ENCODE data around the gene GABARAP. TPM values are rescaled to one million over a fixed set of nuclear protein-coding genes. Genes with fewer than 3 reads are reported as not detected.
A peak's percentile ranks its signal among the peaks of the same experiment; 100 is the strongest.

The GABARAP gene
- total RNA-seq, 1 experiment from 2014 or later: 595 TPM

GRCh38 chr17:7207120-7208001 lies 34.9 kb downstream of the GABARAP start:
- DNase-seq (ENCODE audit: low read depth): no peak

- no peak for DNase-seq (ENCODE audit: low read depth)
Measured at GRCh38 chr17:7205561-7205960, 36.7 kb downstream of the GABARAP start.

GRCh38 chr17:7204828-7205461 lies 37.3 kb downstream of the GABARAP start:
- DNase-seq (ENCODE audit: low read depth): no peak

GRCh38 chr17:7204336-7204735 lies 37.9 kb downstream of the GABARAP start:
- DNase-seq (ENCODE audit: low read depth): no peak

- no peak for DNase-seq (ENCODE audit: low read depth)
Measured at GRCh38 chr17:7203391-7203790, 38.9 kb downstream of the GABARAP start.

GRCh38 chr17:7196651-7197401 lies 45.4 kb downstream of the GABARAP start:
- DNase-seq (ENCODE audit: low read depth): no peak

- no peak for DNase-seq (ENCODE audit: low read depth)
Measured at GRCh38 chr17:7195971-7196370, 46.3 kb downstream of the GABARAP start.

GRCh38 chr17:7192271-7192937 lies 49.8 kb downstream of the GABARAP start:
- no peak for DNase-seq (ENCODE audit: low read depth)

GRCh38 chr17:7191571-7192270 lies 50.5 kb downstream of the GABARAP start:
- peak; percentile 38 for DNase-seq (ENCODE audit: low read depth)

- DNase-seq (ENCODE audit: low read depth): no peak
Measured at GRCh38 chr17:7191069-7191468, 51.2 kb downstream of the GABARAP start.

GRCh38 chr17:7190276-7190917 lies 51.9 kb downstream of the GABARAP start:
- DNase-seq (ENCODE audit: low read depth): no peak

Other genes starting within 250 kb of the GABARAP start
- not detected in 2 replicates for gene ALOX12, start 246.4 kb downstream of the GABARAP start, total RNA-seq (2014; rRNA removed; shearing (Covaris generic))
- 262 and 391 TPM in 2 replicates for gene RNASEK, start 229.8 kb downstream of the GABARAP start, total RNA-seq (2014; rRNA removed; shearing (Covaris generic))
- not detected in 2 replicates for gene BCL6B, start 219.4 kb downstream of the GABARAP start, total RNA-seq (2014; rRNA removed; shearing (Covaris generic))
- 0.30 and 0.54 TPM in 2 replicates for gene SLC16A13, start 206.4 kb downstream of the GABARAP start, total RNA-seq (2014; rRNA removed; shearing (Covaris generic))
- not detected in 2 replicates for gene SLC16A11, start 198.4 kb downstream of the GABARAP start, total RNA-seq (2014; rRNA removed; shearing (Covaris generic))
- not detected in 2 replicates for gene CLEC10A, start 162.2 kb downstream of the GABARAP start, total RNA-seq (2014; rRNA removed; shearing (Covaris generic))
- gene ASGR2, start 127.6 kb downstream of the GABARAP start, total RNA-seq (2014; rRNA removed; shearing (Covaris generic)): not detected in 2 replicates
- gene ASGR1, start 63.1 kb downstream of the GABARAP start, total RNA-seq (2014; rRNA removed; shearing (Covaris generic)): not detected in 2 replicates
- gene DLG4, start 22.6 kb downstream of the GABARAP start, total RNA-seq (2014; rRNA removed; shearing (Covaris generic)): 4.7 and 7.8 TPM in 2 replicates
- 294 and 491 TPM in 2 replicates for gene ACADVL, start 22.5 kb downstream of the GABARAP start, total RNA-seq (2014; rRNA removed; shearing (Covaris generic))
- 23.9 and 39.1 TPM in 2 replicates for gene DVL2, start 7.9 kb downstream of the GABARAP start, total RNA-seq (2014; rRNA removed; shearing (Covaris generic))
- gene PHF23, start 3.0 kb downstream of the GABARAP start, total RNA-seq (2014; rRNA removed; shearing (Covaris generic)): 49.6 and 53.3 TPM in 2 replicates
- 38.4 and 42.6 TPM in 2 replicates for gene CTDNEP1, start 9.3 kb upstream of the GABARAP start, total RNA-seq (2014; rRNA removed; shearing (Covaris generic))
- gene ELP5, start 9.8 kb upstream of the GABARAP start, total RNA-seq (2014; rRNA removed; shearing (Covaris generic)): 75.1 and 75.3 TPM in 2 replicates
- gene CLDN7, start 20.0 kb upstream of the GABARAP start, total RNA-seq (2014; rRNA removed; shearing (Covaris generic)): 0.10 and 2.4 TPM in 2 replicates
- 0.44 TPM in 1 of 2 replicates, not detected in the other for gene SLC2A4, start 39.3 kb upstream of the GABARAP start, total RNA-seq (2014; rRNA removed; shearing (Covaris generic))
- 0.39 and 0.79 TPM in 2 replicates for gene YBX2, start 52.2 kb upstream of the GABARAP start, total RNA-seq (2014; rRNA removed; shearing (Covaris generic))
- 428 and 432 TPM in 2 replicates for gene EIF5A, start 65.2 kb upstream of the GABARAP start, total RNA-seq (2014; rRNA removed; shearing (Covaris generic))
- 94.3 and 118 TPM in 2 replicates for gene GPS2, start 72.9 kb upstream of the GABARAP start, total RNA-seq (2014; rRNA removed; shearing (Covaris generic))
- gene NEURL4, start 86.9 kb upstream of the GABARAP start, total RNA-seq (2014; rRNA removed; shearing (Covaris generic)): 3.6 and 8.0 TPM in 2 replicates
- not detected in 2 replicates for gene ACAP1, start 94.1 kb upstream of the GABARAP start, total RNA-seq (2014; rRNA removed; shearing (Covaris generic))
- gene KCTD11, start 109.7 kb upstream of the GABARAP start, total RNA-seq (2014; rRNA removed; shearing (Covaris generic)): 3.5 and 7.1 TPM in 2 replicates
- gene TMEM95, start 112.7 kb upstream of the GABARAP start, total RNA-seq (2014; rRNA removed; shearing (Covaris generic)): not detected in 2 replicates
- gene TNK1, start 138.6 kb upstream of the GABARAP start, total RNA-seq (2014; rRNA removed; shearing (Covaris generic)): 0.62 and 0.67 TPM in 2 replicates
- gene PLSCR3, start 152.1 kb upstream of the GABARAP start, total RNA-seq (2014; rRNA removed; shearing (Covaris generic)): 17.0 and 29.2 TPM in 2 replicates
- gene TMEM256, start 161.6 kb upstream of the GABARAP start, total RNA-seq (2014; rRNA removed; shearing (Covaris generic)): 122 and 146 TPM in 2 replicates
- gene NLGN2, start 165.4 kb upstream of the GABARAP start, total RNA-seq (2014; rRNA removed; shearing (Covaris generic)): 8.9 and 16.5 TPM in 2 replicates
- gene SPEM1, start 177.9 kb upstream of the GABARAP start, total RNA-seq (2014; rRNA removed; shearing (Covaris generic)): not detected in 2 replicates
- not detected in 2 replicates for gene SPEM2, start 183.2 kb upstream of the GABARAP start, total RNA-seq (2014; rRNA removed; shearing (Covaris generic))
- not detected in 2 replicates for gene SPEM3, start 186.4 kb upstream of the GABARAP start, total RNA-seq (2014; rRNA removed; shearing (Covaris generic))
- 5.3 and 10.0 TPM in 2 replicates for gene TMEM102, start 193.0 kb upstream of the GABARAP start, total RNA-seq (2014; rRNA removed; shearing (Covaris generic))
- gene FGF11, start 197.1 kb upstream of the GABARAP start, total RNA-seq (2014; rRNA removed; shearing (Covaris generic)): 3.7 and 5.0 TPM in 2 replicates
- gene CHRNB1, start 202.6 kb upstream of the GABARAP start, total RNA-seq (2014; rRNA removed; shearing (Covaris generic)): 10.7 and 16.6 TPM in 2 replicates
- 13.9 and 26.7 TPM in 2 replicates for gene ZBTB4, start 237.2 kb upstream of the GABARAP start, total RNA-seq (2014; rRNA removed; shearing (Covaris generic))
- gene SLC35G6, start 239.0 kb upstream of the GABARAP start, total RNA-seq (2014; rRNA removed; shearing (Covaris generic)): not detected in 2 replicates
- gene POLR2A, start 241.9 kb upstream of the GABARAP start, total RNA-seq (2014; rRNA removed; shearing (Covaris generic)): 15.2 and 26.1 TPM in 2 replicates

Measured in M059J (cell line).